Adrenal gland (tissue), 12 donors: Measurements from ENCODE around the gene SOD3. TPM values are rescaled to one million over a fixed set of nuclear protein-coding genes. Genes with fewer than 3 reads are reported as not detected.

Experiments used
- DNase-seq, 7 donors: peaks; one replicate each; pipeline ENCODE4 v3.0.0-alpha.2; 2019 to 2020
- H3K27ac ChIP-seq, 5 donors: fragments of 200-600 bp; sonication (generic) in 4 of 5; 1 replicate in 3 of 5; 2 replicates in 2 of 5; pipeline versions ENCODE4 v1.5.1 to v1.8.0; 2016 to 2020; ENCODE audit warnings: mild to moderate bottlenecking in 1 of 5
- H3K27me3 ChIP-seq: fragments of 200-600 bp; 2 replicates; pipeline ENCODE4 v1.8.0; 2021
- H3K36me3 ChIP-seq, 2 donors: fragments of 200-600 bp; replicated peaks in 1 of 2; 1 replicate in 1 of 2; 2 replicates in 1 of 2; pipeline versions ENCODE4 v1.5.1 to v1.8.0; 2018 to 2022
- H3K4me1 ChIP-seq, 2 donors: fragments of 200-600 bp; replicated peaks in 1 of 2; 1 replicate in 1 of 2; 2 replicates in 1 of 2; pipeline versions ENCODE4 v1.5.1 to v1.8.0; 2018 to 2021
- H3K4me3 ChIP-seq, 4 donors: fragments of 200-600 bp; sonication (generic) in 3 of 4; one replicate each; pipeline ENCODE4 v1.5.1; 2016 to 2018
- H3K9me3 ChIP-seq, 3 donors: fragments of 200-600 bp; sonication (generic) in 1 of 3; replicated peaks in 1 of 3; 1 replicate in 2 of 3; 2 replicates in 1 of 3; pipeline versions ENCODE4 v1.5.1 to v1.8.0; 2016 to 2021
- POLR2A ChIP-seq, 2 donors: fragments of 450-650 bp; IDR thresholded peaks; one replicate each; pipeline ENCODE4 v1.6.1; 2017; ENCODE audit warnings: antibody characterized with exemption in 2 of 2, mild to moderate bottlenecking in 2 of 2, moderate library complexity in 1 of 2
- WGBS, 4 donors: extraction: QIAGEN DNeasy Blood & Tissue Kit in 2 of 4; methylation state at CpG; one replicate each; pipeline versions ENCODE4 v1.1.5 to v1.1.7; 2013 to 2017; 5-methylcytosine and 5-hydroxymethylcytosine counted together
- intact Hi-C, 2 donors: fragments of 100-400 bp; cut with DNase I; formaldehyde crosslinking; loops; one replicate each; pipeline versions ENCODE4 v1.14.1 to v1.15.0; 2022 to 2023
- polyA plus RNA-seq, 3 donors: library from polyadenylated mRNA; stranded (reverse); fragments of 200-250 nt in 2 of 3; fragments of 350-450 nt in 1 of 3; fragmentation: Illumina TruSeq in 1 of 3; extraction: RNeasy Lipid Tissue Mini Kit (QIAGEN cat#74804) in 1 of 3; gene quantifications; one replicate each; pipeline ENCODE4 v1.2.3, GENCODE V29; 2013 to 2014
- total RNA-seq, 9 donors: library from RNA; depleted of rRNA in 4 of 9; stranded (reverse); fragments of >200 nt in 4 of 9; fragments of 120-200 nt in 1 of 9; fragmentation: NEBNext Ultra II Directional in 1 of 9; extraction: Animal tissue kit (Norgen Biotek cat#: 25700) in 1 of 9; gene quantifications; one replicate each; pipeline versions ENCODE4 v1.1.0 to v1.2.4, GENCODE V29; 2013 to 2023
- TF ChIP-seq, protein P1 (sequence below), 6 experiments: fragments of 450-650 bp in 4 of 6; fragments of 200-600 bp in 2 of 6; sonication (generic) in 1 of 6; IDR thresholded peaks; 1 replicate in 5 of 6; 2 replicates in 1 of 6; pipeline versions ENCODE4 v1.5.1 to v1.8.0; 2016 to 2021; ENCODE audit warnings: antibody characterized with exemption in 6 of 6, mild to moderate bottlenecking in 2 of 6, moderate library complexity in 1 of 6
- donor health status: healthy with polysubstance abuse.
- donor health status: Bipolar disorder and iron deficiency.
- donor health status: DM: yes; HTN: yes; CAD: no.
- donor health status: DM: no; HTN: no; CAD: no.
- donor health status: DM: no; HTN: no; CAD: no.
- donor health status: DM: yes; HTN: yes; CAD: no.

SOD3 gene
- total and polyA plus RNA-seq, 12 donors = 0.39 to 55.6 (median 23.1) TPM

DNA sequence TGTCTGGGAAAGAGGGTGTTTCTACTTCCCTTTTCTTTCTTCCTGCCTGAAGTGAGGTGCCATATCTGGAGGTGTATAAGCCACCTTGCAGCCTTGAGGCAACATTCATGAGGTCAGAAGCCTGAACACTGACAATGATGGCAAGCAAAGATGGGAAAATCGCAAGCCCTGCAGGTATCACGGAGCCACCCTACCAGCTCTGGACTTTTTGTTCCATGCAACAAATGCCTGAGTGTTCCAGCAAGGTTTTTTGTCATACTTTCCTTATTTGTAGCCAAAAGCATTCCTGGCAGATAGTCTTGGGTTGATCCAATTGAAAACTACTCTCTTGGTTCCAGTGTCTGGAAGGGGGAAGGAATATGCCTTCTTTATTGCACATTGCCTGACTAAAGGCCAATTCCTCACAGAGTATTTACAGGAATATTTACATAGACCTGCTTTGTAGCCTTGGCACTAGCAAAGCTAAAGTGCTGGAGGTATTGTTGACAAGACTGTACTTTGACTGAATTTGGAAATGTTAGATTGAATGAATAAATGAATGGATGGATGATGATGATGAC, 14.4 kb upstream of the SOD3 start:
- no peaks in the 10 kb centered on the region for H3K27me3 ChIP-seq
- TF ChIP-seq POLR2A (IDR thresholded peaks at IDR 0.05) = no peak
- TF ChIP-seq, protein P1, sequence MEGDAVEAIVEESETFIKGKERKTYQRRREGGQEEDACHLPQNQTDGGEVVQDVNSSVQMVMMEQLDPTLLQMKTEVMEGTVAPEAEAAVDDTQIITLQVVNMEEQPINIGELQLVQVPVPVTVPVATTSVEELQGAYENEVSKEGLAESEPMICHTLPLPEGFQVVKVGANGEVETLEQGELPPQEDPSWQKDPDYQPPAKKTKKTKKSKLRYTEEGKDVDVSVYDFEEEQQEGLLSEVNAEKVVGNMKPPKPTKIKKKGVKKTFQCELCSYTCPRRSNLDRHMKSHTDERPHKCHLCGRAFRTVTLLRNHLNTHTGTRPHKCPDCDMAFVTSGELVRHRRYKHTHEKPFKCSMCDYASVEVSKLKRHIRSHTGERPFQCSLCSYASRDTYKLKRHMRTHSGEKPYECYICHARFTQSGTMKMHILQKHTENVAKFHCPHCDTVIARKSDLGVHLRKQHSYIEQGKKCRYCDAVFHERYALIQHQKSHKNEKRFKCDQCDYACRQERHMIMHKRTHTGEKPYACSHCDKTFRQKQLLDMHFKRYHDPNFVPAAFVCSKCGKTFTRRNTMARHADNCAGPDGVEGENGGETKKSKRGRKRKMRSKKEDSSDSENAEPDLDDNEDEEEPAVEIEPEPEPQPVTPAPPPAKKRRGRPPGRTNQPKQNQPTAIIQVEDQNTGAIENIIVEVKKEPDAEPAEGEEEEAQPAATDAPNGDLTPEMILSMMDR (IDR thresholded peaks at IDR 0.05) = no peak
- DNase-seq = no peak
- no peak overlapping the region for H3K4me3 ChIP-seq
- H3K27ac ChIP-seq = no peak overlapping the region
- H3K4me1 ChIP-seq = no peaks in the 10 kb centered on the region
- no peaks in the 10 kb centered on the region for H3K36me3 ChIP-seq
- intact Hi-C loops = no loop called here
- no peaks in the 10 kb centered on the region for H3K9me3 ChIP-seq
- WGBS, 4 donors = 83 to 97% (median 91%) methylated on average over 2 of the region's 2 CpGs

DNA sequence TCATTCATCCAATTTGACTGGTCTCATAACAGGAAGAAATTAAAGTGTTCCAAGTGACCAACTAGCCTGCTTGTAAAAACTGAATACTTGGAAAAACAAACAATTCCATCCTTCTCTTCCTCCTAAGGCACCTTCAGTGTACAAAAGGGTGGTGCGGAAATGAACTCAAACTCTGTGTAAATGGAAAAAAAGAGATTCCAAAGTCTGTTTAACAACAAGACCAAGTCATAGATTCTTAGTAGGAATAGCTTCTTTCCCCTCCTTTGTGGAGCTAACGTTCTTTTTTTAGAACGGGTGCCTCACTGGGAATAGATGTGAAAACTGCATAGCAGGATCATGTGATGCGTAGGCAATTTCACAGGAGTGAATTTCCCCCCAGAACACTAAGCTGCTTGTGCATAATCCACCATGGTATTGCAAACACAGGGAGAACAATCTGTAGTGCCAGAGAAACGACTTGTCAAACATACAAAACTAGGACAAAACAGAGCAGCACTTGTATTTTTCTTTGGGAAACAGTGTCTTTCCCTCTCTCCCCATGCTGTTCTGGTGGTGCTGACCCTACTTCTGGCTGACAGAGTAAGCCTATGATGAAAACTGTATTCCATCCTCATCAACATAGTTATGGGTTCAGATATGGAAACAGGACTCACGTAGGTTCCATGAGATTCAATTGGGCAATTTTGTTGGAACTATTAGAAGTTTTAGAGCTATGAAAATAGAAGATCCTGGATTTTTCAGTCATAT, 13.2 kb upstream of the SOD3 start:
- Histone ChIP-seq H3K36me3 (no peaks in the 10 kb centered on the region), H3K27me3 (no peaks in the 10 kb centered on the region), H3K27ac (no peak overlapping the region), H3K4me3 (no peak overlapping the region), H3K9me3 (no peaks in the 10 kb centered on the region), H3K4me1 (no peaks in the 10 kb centered on the region)
- 50 to 58% (median 53%) methylated on average over 6 of the region's 6 CpGs for WGBS, 4 donors
- no peak for TF ChIP-seq POLR2A (IDR thresholded peaks at IDR 0.05)
- TF ChIP-seq, protein P1 (IDR thresholded peaks at IDR 0.05) = no peak
- intact Hi-C loops = no loop called here
- DNase-seq = no peak

DNA sequence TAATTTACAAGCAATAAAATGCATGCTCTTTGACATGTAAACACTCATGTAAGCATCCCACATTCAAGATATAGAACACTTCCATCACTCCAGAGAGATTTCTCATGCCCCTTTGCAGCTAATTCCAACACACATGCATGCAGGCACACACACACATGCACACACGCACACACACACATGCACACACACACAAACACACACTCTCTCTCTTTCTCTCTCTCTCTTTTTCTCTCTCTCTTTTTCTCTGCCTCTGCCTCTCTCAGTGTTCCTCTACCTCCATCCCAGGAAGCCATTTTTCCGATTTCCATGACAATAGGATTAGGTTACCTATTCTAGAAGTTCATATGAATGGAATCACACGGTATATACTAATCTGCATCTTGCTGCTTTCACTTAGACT, 11.9 kb upstream of the SOD3 start:
- Histone ChIP-seq H3K36me3 (no peaks in the 10 kb centered on the region), H3K27me3 (no peaks in the 10 kb centered on the region), H3K9me3 (no peaks in the 10 kb centered on the region), H3K4me1 (no peaks in the 10 kb centered on the region), H3K4me3 (no peak overlapping the region), H3K27ac (no peak overlapping the region)
- TF ChIP-seq POLR2A (IDR thresholded peaks at IDR 0.05) = no peak
- TF ChIP-seq, protein P1 (IDR thresholded peaks at IDR 0.05) = no peak
- intact Hi-C loops = no loop called here
- no peak for DNase-seq
- WGBS, 4 donors = 57 to 67% (median 60%) methylated on average over 3 of the region's 3 CpGs

DNA sequence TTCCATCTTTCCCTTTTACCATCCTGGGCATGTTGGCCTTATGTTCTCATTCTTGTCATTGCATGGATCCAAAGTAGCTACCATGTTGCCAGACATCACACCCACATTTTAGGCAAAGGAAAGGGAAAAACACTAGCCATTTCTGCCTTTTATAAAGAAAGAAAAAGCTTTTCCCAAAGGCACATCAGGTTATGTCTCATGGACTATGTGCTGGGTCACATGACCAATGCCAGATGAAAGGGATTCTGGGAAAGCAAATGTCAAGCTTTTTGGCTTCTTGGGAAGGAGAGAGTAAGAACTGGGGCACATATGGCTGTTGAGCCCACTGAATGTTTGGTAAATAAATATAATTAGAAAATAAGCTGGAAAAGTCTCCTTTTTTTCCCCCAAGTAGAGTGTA, 4.3 kb upstream of the SOD3 start:
- H3K9me3 ChIP-seq = no peaks in the 10 kb centered on the region
- intact Hi-C loops = no loop called here

More for the DNA sequence above, 4.3 kb upstream of the SOD3 start:
- DNase-seq = no peak
- Histone ChIP-seq H3K4me1 (peaks cover 9 to 20% of the 10 kb centered on the region in 2 donors), H3K4me3 (no peak overlapping the region), H3K27me3 (no peaks in the 10 kb centered on the region), H3K27ac (no peak overlapping the region), H3K36me3 (no peaks in the 10 kb centered on the region)
- TF ChIP-seq, protein P1 (IDR thresholded peaks at IDR 0.05) = no peak
- no peak for TF ChIP-seq POLR2A (IDR thresholded peaks at IDR 0.05)
